Measurements from ENCODE around the gene BST2. TPM values are rescaled to one million over a fixed set of nuclear protein-coding genes. Genes with fewer than 3 reads are reported as not detected.

BST2 gene
- total RNA-seq, 4 donors from 2014 or later, result 61.5 to 153 (median 92.1) TPM

GRCh38 chr19:17393002-17393401 lies 12.4 kb downstream of the BST2 start:
- no peak for TF ChIP-seq CTCF (IDR thresholded peaks at IDR 0.05; ENCODE audit: low read depth)

GRCh38 chr19:17391371-17392151 lies 13.9 kb downstream of the BST2 start:
- TF ChIP-seq CTCF (IDR thresholded peaks at IDR 0.05; ENCODE audit: low read depth), result no peak

- TF ChIP-seq CTCF (IDR thresholded peaks at IDR 0.05; ENCODE audit: low read depth), result no peak
Measured at GRCh38 chr19:17390665-17391370, 14.6 kb downstream of the BST2 start.

GRCh38 chr19:17389957-17390664 lies 15.3 kb downstream of the BST2 start:
- no peak for TF ChIP-seq CTCF (IDR thresholded peaks at IDR 0.05; ENCODE audit: low read depth)

- TF ChIP-seq CTCF (IDR thresholded peaks at IDR 0.05; ENCODE audit: low read depth), result no peak
Measured at GRCh38 chr19:17389288-17389687, 16.1 kb downstream of the BST2 start.

- no peak for TF ChIP-seq CTCF (IDR thresholded peaks at IDR 0.05; ENCODE audit: low read depth)
Measured at GRCh38 chr19:17385878-17386611, 19.4 kb downstream of the BST2 start.

Data from subcutaneous adipose tissue (tissue), 4 donors.